ENCODE results near the gene NASP.

The NASP gene

DNA sequence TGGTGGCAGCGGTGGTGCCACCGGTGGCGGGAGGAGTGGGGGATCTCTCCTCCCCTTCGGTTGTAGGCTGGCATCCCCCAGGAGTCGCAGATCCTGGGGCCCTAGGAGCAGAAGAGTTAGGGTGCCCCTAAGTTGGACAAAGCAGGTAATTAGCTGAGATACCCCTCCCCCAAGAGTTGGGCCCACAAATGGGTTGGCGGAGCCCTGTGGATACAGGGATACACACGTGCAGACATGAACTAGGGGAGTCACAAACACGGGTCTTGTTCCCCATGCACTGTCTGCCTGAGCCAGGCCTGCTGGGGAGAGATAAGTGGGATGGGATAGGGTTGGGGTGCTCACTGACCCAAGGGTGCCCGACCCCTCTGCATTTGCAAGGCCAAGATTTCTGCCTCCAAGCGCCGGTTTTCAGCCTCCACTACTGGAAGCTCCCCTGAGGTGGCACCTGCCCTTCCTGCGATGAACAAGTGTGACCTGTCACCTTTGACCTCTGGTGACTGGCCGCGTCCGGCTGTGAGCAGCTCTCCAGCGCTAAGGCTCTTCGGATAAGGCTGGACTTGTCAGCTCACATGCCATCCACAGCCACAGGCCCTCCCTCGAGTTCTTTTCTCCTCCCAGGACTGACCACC, 38.2 kb downstream of the NASP start:
- DNase-seq: no peak

DNA sequence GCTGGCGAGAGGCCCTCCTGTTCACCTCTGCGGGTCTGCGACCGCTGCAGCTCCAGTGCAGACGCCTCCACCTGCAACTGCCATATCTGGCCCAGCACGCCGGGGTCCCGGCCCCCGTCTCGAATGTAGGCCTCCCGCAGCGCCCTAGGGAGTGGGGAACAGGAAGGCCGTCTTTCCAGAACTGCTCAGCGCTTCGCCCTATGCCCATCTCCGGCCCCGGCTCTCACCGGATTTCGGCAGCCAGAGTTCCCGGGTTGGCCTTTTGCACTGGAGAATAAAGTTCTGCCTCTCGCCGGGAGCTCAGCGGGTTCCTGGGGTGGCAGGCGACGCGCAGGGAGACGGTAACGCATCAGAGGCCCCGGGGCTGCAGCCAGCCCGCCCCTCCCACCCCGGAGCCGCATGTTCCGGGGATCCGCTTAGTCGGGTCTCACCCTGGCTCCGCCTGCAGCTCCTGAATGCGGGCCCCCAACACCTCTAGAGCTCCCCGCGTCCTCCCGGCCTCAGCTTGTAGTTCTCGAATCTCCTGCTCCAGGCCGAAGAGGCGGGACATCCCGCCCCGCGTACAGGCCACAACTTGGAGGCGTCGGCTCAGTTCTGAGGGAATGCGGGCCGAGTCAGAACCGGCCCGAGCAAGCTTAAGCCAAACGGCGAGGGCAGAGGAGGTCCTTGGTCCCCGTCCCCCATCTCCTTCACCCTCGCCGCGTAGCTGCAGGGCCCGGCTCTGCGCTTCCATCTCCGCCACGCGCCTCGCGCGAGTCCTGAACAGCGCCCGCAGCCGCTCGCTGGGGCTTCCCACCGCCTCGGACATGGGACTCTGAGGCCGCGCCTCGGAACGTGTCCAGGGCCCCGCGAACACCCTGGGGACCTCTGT, 38.9 kb downstream of the NASP start:
- no peak for DNase-seq

DNA sequence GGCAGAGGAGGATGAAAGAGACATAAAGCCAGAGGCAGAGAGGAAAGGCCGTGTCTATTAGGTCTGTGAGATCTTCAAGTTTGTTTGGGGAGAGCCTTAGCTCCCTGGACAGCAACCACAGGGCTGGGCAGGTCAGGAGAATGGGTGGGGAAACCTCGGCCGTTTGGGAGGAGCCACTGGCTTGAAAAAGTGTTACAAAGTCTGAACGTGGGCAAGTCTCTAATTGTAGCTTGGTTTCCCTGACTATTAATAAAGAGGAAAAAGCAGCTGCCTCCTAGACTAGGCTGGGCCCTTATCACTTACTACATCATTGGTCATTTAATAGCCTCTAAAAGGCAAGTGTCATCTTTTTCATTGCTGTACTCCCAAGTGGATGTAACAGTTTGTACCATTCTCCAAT, 40.1 kb downstream of the NASP start, which contains the start of gene CCDC17:
CCDC17 (minus strand) TSS at position 83 of the 400 bp plus-strand sequence. CDS start 145 bp downstream, outside the sequence.
- no peak for DNase-seq

DNA sequence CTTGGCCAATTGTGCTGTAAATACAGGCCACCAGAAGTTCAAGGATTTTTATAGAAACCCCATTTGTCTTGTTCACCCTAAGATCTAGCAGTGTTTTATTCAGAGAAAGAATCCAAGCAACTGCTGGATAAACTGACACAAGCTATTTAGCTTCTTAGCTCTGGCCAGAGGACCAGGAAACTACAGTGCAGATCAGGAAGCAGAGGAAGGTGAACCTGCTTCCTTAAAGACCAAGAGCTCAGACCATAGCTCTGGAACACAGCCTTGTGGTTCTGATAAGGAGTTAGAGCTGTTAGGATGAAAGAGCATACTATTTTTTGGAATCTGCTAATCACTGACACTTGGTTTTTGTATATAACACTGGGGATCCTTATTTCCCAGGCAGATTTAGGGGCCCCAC, 45.2 kb downstream of the NASP start:
- no peak for DNase-seq

DNA sequence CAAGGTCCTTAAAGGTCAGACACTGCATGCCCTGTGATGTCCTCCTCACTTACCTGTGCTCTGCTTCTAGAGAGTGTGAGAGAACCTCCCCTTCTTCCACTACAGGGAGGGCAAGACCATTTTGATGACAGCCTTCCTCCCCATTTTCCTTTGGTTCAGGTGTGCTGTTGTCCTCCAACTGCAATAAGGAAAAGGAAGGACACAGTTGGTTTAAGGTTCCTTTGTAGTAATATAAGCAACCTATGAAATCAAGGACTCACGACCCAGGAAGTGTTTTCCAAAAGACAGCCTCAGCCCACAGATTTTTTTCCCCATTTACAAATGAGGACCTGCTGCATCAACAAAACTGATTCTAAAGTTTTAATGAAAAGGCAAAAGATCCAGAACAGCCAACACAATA, 46.6 kb downstream of the NASP start:
- DNase-seq: no peak

DNA sequence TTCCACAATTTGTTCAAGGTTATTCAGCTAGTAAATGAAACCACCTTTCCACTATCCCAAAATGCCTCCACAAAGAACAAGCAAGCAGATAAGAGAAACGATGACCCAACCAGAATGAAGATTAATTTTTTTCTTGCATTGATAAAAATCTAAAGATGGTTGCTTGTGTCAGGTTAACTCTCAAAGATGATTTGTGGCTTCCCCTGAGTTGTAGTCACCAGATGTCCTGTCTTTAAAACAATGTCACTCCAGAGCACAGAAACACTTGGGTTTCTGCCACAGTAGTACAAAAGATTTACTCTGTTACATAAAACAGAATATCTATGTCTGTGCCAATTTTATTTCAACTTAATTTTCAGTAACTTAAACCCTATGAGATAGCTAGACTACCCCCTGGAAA, 51.4 kb downstream of the NASP start:
- no peak for DNase-seq

DNA sequence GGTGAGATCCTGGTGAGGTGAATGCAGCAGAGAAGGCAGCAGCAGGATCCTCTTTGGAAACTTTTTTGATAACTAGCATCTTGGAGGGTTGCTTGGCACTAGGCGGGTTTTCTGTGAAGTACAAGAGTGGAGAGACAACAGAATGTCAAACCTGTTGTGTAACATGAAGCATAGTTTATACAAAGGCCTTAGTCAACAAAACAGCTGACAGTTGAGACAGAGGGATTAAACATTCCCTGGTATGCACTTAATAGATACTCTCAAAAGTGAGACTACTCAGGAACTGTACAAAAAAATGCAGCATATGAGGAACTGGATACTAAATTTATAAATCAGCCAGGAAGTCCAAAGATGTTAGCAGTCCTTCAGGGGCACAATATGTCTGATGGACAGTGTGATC, 56.5 kb downstream of the NASP start:
- no peak for DNase-seq

DNA sequence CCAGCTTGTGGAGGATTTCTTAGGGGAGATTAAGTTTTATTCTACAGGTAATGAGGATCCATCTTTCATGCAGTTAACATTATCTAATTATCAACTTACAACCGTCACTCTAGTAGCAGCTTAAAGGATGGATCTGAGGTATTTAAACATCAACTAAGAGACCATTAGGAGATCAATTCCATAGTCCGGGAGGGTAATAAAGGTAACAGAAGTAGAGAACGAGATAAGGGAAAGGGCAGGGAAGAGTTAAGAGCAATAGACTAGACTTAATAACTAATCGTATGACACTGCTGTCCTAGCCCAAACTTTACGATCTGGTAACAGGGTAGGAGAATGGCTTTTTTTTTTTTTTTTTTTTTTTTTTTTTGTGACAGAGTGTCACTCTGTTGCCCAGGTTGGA, 59.5 kb downstream of the NASP start:
- DNase-seq: no peak

DNA sequence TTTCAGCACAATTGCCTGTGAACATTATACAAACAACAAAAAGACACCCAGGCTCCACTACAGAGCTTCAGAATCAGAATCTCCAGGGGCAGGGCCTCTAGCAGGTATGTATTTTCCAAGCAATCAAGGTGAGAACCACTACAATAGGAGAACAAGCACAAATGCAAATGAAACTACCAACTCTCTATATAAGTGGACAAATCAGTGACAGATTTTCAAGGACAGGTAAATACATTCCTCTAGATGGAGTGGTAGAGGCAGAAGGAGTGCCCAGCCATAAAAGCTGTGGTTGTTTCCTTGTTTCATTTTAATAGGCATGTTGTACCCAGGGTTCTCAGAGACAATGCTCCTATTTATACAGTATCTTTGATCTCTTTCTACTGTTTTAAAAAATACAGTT, 60.1 kb downstream of the NASP start:
- no peak for DNase-seq

DNA sequence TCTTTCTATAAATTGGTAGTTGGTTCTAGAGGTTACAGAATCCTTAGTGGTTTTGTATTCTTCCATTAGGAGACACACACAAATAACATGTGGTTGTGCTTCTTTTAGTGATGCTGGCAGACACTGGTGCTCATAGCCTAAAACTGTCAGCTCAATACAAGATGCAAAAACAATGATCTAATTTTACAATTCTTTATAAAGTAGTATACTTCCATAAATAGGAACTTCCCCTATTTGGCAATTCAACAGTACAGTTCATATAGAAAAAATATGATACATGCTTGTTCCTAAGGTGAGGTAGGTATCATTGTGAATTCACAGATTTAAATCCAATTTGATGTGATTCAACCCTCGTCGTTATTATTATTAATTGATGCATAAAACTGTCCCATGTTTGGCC, 60.8 kb downstream of the NASP start:
- no peak for DNase-seq

DNA sequence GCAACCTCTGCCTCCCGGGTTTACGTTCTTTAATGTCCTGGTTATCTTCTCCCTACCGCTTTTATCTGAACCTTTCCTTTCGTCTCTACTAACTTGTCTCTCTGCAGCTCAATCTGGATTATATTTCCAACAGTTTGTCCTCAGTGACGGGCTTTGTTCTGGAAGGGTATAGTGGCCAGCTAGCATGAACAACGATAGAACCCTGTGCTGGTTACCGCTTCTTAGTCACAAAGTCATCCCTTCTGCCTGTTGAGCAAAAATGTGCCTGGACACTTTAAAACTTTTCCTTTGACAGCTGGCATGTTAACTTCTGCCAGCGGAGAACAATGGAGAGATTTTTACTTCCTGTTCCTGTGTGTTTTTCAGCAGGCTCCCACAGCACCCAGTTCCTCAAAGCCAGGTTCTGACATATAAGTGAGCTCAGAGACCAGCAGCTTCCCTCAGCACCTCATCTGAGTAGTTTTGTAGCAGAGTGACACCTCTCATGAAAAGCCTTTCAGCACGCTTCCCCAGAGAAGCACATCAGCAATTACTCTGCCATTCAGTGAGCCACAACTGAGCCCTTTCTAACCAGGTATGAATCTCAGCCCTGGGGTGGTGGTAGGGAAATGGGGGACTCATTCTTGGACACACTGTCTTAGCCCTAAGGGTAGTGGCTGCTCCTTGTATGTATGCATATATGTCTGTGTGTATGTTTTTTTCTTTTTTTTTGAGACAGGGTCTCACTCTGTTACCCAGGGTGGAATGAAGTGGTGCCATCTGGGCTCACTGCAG, 63.6 kb downstream of the NASP start:
- no peak for DNase-seq

DNA sequence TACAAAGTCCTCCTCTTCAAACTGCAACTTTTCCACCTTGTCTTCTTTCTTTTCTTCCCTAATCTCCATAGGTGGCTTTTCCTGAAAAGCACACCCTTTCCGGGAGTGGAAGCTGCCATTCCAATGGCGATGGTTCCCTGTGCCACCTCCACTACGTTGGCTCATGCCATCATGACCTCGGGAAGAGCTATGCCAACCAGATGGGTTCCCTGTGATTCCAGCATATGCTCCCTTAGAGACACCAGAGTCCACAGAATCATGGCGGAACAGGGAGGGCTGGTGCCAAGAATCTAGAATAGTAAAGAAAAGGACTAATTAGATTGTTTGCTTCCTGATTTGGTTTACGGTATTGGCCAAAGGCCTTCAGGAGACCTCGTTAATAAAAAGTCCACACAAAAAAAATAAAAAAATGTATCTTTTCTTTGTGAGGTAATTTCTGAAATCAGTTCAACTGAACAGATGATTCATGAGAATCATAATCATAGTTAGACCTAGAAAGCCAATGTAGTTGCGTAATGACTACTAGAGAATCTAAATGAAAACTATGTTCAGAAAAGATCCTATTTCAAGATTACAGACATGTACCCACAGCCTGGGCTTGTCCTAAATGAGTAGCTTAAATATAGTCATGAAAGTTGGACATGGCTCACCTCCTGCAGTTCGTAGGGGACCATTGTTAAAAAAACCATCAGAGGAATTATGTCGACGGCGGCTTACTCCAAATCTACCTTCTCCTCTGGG, 70.9 kb downstream of the NASP start:
- DNase-seq: no peak

DNA sequence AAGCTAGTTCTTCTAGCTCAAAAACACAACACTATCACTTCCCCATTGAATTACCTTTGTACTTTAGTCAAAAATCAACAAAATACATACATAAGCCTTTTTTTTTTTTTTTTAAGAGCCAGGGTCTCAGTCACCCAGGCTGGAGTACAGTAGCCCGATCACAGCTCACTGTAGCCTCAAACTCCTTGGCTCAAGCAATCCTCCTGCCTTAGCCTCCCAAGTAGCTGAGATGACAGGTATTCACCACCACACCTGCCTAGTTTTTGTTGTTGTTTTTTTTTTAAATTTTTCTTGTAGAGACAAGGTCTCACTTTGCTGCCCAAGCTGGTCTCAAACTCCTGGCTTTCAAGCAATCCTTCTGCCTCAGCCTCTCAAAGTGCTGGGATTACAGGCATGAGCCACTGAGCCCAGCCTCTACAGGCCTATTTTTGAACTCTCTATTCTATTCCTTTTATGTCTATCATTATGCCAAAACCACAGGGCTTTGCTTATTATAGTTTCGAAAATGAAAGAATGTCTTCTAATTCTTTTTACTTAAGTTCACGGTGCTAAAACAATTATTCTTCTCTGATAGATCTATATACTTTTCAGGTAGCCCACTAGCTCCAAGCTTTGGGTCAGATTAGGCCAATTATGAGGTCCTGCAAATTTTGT, 72.9 kb downstream of the NASP start:
- DNase-seq: no peak

DNA sequence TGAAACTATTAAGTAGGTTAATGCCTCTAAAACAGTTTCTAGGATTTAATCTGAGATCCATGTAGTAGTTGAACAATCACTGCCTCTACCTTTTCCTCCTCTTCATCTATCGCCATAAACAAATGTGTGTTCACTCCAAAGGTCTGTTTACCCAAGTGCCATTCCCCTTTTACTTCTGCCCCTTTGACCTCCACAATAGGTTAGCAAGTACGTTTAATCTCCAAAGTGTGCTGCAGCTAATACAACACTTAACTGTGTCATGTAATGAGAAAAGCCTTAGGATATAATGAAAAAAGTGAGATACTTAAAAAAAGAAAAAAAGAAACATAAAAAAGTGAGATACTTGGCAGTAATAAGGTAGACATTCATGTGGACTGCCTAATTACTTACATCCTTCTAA, 74.3 kb downstream of the NASP start:
- DNase-seq: no peak

DNA sequence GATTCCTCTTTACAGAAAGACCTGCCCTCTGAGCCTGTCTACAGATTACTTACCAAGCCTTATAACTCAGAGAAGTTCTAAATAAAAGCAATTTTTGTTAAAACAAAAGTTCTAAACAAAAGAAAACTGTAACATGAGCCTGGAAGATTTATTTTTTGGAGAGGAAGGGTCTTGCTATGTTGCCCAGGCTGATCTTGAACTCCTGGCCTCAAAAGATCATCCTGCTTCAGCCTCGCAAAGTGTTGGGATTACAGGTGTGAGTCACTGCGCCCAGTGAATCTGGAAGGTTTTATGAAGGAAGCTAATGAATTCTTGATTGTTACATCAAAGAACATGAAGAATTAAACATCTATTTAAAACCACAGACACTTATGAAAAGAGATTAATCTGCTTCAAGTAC, 75.4 kb downstream of the NASP start:
- DNase-seq: no peak

DNA sequence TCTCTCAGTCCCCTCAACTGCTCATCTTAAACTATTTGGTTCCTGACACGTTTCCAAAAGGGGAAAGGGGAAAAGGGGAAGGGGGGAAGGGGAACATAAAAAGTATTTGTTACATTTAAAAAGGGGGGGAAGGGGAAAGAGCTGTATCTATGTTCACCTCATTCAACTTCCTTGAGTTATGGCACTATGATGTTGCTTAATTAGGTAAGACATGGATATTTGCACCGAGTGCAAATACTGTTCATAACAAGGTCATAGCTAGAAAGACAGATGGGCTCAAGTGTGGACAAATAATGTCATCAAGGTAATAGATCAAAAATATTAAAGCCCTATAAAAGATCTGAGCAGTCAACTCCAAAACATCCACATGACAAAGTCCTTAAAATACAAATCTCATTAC, 76.5 kb downstream of the NASP start:
- DNase-seq: no peak

DNA sequence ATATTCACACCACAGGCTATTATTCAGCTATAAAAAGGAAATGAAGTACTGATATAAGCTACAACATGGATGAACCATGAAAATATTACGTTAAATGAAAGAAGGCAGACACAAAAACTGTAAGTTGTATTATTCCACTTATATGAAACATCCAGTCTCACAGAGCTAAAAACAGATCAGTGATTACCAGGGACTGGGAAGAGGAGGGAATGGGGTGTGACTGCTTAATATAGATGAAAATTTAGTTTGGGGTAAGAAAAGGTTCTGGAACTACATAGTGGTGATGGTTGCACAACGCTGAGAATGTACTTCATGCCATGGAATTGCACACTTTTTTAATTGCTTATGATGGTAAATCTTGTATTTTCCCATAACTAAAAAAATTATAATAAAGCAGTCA, 83.0 kb downstream of the NASP start:
- DNase-seq: no peak

DNA sequence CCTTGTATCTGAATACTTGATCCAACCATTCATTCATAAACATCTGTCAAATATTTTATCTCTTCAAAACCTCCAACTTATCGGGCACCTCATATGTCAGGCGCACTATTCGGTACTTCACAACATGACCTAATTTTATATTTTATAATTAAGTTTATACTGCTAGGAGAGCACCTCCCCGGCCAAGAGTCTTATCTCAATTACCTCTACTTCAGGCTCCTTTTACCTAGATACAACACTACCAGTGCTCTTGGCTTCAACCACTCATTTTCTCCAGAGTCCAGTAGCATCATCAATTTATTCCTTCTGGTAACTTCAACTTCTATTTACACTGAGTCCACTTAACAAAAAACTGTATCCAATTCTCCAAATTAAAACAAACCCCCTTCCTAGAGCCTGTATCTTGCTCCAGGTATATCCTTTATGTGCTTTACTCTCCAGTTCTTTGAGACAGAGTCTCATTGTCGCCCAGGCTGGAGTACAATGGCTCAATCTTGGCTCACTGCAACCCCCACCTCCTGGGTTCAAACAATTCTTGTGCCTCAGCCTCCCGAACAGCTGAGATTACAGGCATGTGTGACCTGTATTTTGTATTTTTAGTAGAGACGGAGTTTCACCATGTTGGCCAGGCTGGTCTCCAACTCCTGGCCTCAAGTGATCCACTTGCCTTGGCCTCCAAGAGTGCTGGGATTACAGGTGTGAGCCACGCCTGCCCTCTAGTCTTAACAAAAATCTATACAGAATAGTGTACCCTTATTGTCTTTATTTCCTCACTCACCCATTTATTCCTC, 83.7 kb downstream of the NASP start:
- no peak for DNase-seq
